Transverse colon (tissue), 4 donors: ENCODE measurements around the gene NLGN4Y.

ENCODE experiments used
- CTCF ChIP-seq, 5 experiments: fragments of 200-600 bp in 3 of 5; fragments of 450-650 bp in 2 of 5; sonication (generic) in 3 of 5; IDR thresholded peaks; 1 replicate in 2 of 5; 2 replicates in 3 of 5; pipeline ENCODE4 v1.5.1; 2016 to 2017; ENCODE audit warnings: antibody characterized with exemption in 5 of 5, inconsistent platforms in 3 of 5, mild to moderate bottlenecking in 2 of 5, moderate library complexity in 1 of 5
- POLR2AphosphoS5 ChIP-seq, 3 donors: sonication (generic); formaldehyde crosslinking; IDR thresholded peaks; one replicate each; pipeline ENCODE4 v1.6.1; 2016; ENCODE audit warnings: antibody characterized with exemption in 3 of 3

GRCh38 chrY:14829366-14829885 is 305.1 kb downstream of the NLGN4Y start:
- TF ChIP-seq CTCF (IDR thresholded peaks at IDR 0.05) (no peak), POLR2AphosphoS5 (IDR thresholded peaks at IDR 0.05) (no peak)
